ENCODE measurements around the gene PAX5. TPM values are rescaled to one million over a fixed set of nuclear protein-coding genes. Genes with fewer than 3 reads are reported as not detected.
"Not testable (repeated sequence)": the region's sequence is repeated elsewhere in the genome, so short reads cannot be mapped to it uniquely, and the experiment has no call there.

The PAX5 gene
- total and polyA plus RNA-seq, 4 donors: 0.08 to 2.3 (median 0.40) TPM

DNA sequence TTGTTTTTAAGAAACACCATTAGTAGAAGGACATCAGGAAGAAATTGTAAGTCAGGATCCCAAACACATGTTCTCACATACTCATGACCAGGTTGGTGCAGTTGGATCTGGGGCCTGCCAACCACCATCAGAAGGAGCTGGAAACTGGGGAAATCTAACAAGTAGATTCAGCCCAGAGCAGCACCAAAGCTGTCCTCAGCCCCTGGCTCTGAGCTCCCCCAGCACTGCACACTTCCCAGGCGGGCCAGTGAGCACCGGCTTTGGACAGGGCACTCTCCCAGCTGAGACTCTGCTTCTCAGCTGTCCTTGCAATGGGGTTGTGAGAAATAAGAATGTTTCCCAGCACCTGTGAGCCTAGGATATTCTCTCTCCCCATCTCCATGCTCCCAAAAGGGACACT lies 162.5 kb downstream of the PAX5 start:
- DNase-seq: no peak
- H3K9ac ChIP-seq (ENCODE audit: insufficient read depth in 1 of 2, low read length in 2 of 2): no peak overlapping the region
- ATAC-seq (ENCODE audit: insufficient read depth, low FRiP score): no peak
- 80 to 87% methylated on average over 2 of the region's 2 CpGs for WGBS, 2 donors
- H3K4me1 ChIP-seq (ENCODE audit: control insufficient read depth in 5 of 5, insufficient read depth in 5 of 5, low read length in 5 of 5): no peaks in the 10 kb centered on the region
- TF ChIP-seq, protein P1, sequence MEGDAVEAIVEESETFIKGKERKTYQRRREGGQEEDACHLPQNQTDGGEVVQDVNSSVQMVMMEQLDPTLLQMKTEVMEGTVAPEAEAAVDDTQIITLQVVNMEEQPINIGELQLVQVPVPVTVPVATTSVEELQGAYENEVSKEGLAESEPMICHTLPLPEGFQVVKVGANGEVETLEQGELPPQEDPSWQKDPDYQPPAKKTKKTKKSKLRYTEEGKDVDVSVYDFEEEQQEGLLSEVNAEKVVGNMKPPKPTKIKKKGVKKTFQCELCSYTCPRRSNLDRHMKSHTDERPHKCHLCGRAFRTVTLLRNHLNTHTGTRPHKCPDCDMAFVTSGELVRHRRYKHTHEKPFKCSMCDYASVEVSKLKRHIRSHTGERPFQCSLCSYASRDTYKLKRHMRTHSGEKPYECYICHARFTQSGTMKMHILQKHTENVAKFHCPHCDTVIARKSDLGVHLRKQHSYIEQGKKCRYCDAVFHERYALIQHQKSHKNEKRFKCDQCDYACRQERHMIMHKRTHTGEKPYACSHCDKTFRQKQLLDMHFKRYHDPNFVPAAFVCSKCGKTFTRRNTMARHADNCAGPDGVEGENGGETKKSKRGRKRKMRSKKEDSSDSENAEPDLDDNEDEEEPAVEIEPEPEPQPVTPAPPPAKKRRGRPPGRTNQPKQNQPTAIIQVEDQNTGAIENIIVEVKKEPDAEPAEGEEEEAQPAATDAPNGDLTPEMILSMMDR (IDR thresholded peaks at IDR 0.05; ENCODE audit: control extremely low read depth, extremely low read depth): no peak
- no peaks in the 10 kb centered on the region for H3K27me3 ChIP-seq (ENCODE audit: control insufficient read depth in 3 of 3, insufficient read depth in 3 of 3, low read length in 2 of 3)
- no peak overlapping the region for H3K4me3 ChIP-seq
- peaks cover 0 to 2% (median 0%) of the 10 kb centered on the region in 4 donors for H3K9me3 ChIP-seq (ENCODE audit: control insufficient read depth in 4 of 4, insufficient read depth in 3 of 4, low read length in 3 of 4)
- H3K36me3 ChIP-seq (ENCODE audit: control insufficient read depth in 4 of 4, insufficient read depth in 4 of 4, low read length in 4 of 4): no peaks in the 10 kb centered on the region
- H3K27ac ChIP-seq (ENCODE audit: low read depth in 1 of 2, low read length in 1 of 2): no peak overlapping the region

DNA sequence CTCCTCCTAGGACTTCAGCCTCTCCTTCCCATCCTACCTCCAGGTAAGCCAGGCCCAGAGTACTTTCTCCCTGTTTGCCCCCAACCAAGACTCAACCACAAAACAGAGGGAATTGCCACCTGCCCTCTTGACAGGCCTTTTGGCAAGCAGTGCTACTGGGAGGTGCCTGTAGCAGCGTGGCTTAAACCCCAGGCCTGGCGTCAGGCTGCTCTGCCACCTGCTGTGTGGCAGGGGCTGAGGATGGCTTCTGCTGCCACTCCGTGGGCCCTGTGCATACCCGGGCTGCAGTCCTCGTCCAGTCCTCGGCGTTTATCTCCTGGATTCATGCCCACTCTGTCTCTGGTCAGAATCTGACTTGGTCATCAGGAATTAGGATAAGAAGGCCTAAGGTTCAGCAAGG lies 163.1 kb downstream of the PAX5 start:
- 44 to 47% methylated on average over 7 of the region's 7 CpGs for WGBS, 2 donors
- no peak for DNase-seq
- Histone ChIP-seq H3K36me3 (ENCODE audit: control insufficient read depth in 4 of 4, insufficient read depth in 4 of 4, low read length in 4 of 4) (no peaks in the 10 kb centered on the region), H3K9ac (ENCODE audit: insufficient read depth in 1 of 2, low read length in 2 of 2) (no peak overlapping the region), H3K4me1 (ENCODE audit: control insufficient read depth in 5 of 5, insufficient read depth in 5 of 5, low read length in 5 of 5) (no peaks in the 10 kb centered on the region), H3K27me3 (ENCODE audit: control insufficient read depth in 3 of 3, insufficient read depth in 3 of 3, low read length in 2 of 3) (no peaks in the 10 kb centered on the region), H3K9me3 (ENCODE audit: control insufficient read depth in 4 of 4, insufficient read depth in 3 of 4, low read length in 3 of 4) (peaks cover 0 to 2% (median 0%) of the 10 kb centered on the region in 4 donors), H3K27ac (ENCODE audit: low read depth in 1 of 2, low read length in 1 of 2) (no peak overlapping the region), H3K4me3 (no peak overlapping the region)
- TF ChIP-seq, protein P1 (IDR thresholded peaks at IDR 0.05; ENCODE audit: control extremely low read depth, extremely low read depth): no peak
- no peak for ATAC-seq (ENCODE audit: insufficient read depth, low FRiP score)

DNA sequence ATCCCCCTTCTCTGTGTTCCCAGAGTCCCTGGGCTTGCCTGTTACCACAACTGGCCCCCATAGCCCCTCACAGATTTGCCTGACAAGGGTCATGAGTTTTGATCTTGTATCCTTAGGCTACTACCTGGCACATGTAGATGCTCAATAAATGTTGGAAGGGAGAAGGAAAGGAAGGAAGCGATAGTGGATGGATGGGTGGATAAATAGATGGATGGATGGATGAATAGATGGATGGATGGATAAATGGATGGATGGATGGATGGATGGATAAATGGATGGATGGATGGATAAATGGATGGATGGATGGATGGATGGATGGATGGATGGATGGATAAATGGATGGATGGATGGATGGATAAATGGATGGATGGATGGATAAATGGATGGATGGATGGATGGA lies 164.5 kb downstream of the PAX5 start:
- H3K27ac ChIP-seq (ENCODE audit: low read depth in 1 of 2, low read length in 1 of 2); H3K4me3 ChIP-seq; H3K4me1 ChIP-seq (ENCODE audit: control insufficient read depth in 5 of 5, insufficient read depth in 5 of 5, low read length in 5 of 5); H3K36me3 ChIP-seq (ENCODE audit: control insufficient read depth in 4 of 4, insufficient read depth in 4 of 4, low read length in 4 of 4); H3K9ac ChIP-seq (ENCODE audit: insufficient read depth in 1 of 2, low read length in 2 of 2); H3K9me3 ChIP-seq (ENCODE audit: control insufficient read depth in 4 of 4, insufficient read depth in 3 of 4, low read length in 3 of 4); H3K27me3 ChIP-seq (ENCODE audit: control insufficient read depth in 3 of 3, insufficient read depth in 3 of 3, low read length in 2 of 3); ATAC-seq (ENCODE audit: insufficient read depth, low FRiP score); DNase-seq: not testable (repeated sequence)
- 95 to 99% methylated on average over 1 of the region's 1 CpG for WGBS, 2 donors

DNA sequence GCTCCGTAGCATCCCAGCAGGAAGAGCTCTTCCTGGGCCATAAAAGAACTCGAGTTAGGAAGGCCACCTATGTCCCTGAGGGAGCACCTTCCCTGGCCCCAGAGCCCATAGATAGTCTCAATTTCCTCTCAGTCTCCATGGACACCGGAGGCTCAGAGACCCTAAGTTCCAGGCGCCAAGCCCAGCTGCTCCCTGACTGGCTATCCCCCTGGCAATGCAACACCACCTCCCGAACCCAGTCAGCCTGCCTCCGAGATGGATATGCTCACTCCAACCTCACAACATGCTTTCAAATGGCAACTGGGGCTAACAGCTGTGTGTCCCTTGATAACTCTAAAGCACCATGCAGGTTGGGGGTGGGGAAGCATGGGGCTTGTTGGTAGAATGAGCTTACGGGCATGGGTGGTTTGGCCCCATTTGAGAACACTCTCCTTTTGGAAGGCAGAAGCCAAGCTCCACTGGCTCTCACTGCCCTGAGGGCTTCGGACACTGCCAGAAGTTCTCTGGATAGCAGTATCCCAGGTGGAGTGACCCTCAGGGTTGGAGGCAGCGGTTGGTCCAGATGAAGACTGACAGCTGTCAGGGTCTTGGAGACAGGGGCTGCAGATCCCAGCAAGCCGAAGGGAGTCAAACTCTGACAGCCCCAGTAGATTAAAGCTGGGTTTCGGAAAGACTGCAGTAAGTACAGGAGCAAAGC lies 165.3 kb downstream of the PAX5 start:
- Histone ChIP-seq H3K4me3 (no peak overlapping the region), H3K4me1 (ENCODE audit: control insufficient read depth in 5 of 5, insufficient read depth in 5 of 5, low read length in 5 of 5) (no peaks in the 10 kb centered on the region), H3K27ac (ENCODE audit: low read depth in 1 of 2, low read length in 1 of 2) (no peak overlapping the region), H3K9me3 (ENCODE audit: control insufficient read depth in 4 of 4, insufficient read depth in 3 of 4, low read length in 3 of 4) (no peaks in the 10 kb centered on the region), H3K9ac (ENCODE audit: insufficient read depth in 1 of 2, low read length in 2 of 2) (no peak overlapping the region), H3K36me3 (ENCODE audit: control insufficient read depth in 4 of 4, insufficient read depth in 4 of 4, low read length in 4 of 4) (no peaks in the 10 kb centered on the region), H3K27me3 (ENCODE audit: control insufficient read depth in 3 of 3, insufficient read depth in 3 of 3, low read length in 2 of 3) (peaks cover 0 to 3% (median 0%) of the 10 kb centered on the region in 3 donors)
- ATAC-seq (ENCODE audit: insufficient read depth, low FRiP score) (no peak), DNase-seq (no peak)
- TF ChIP-seq, protein P1 (IDR thresholded peaks at IDR 0.05; ENCODE audit: control extremely low read depth, extremely low read depth): no peak
- 70 to 81% methylated on average over 11 of the region's 11 CpGs for WGBS, 2 donors
